Fibroblast of peridontal ligament (primary cell): ENCODE results near the gene TBC1D3I.
"Not testable (repeated sequence)": the region's sequence is repeated elsewhere in the genome, so short reads cannot be mapped to it uniquely, and the experiment has no call there.

ENCODE experiments used
- DNase-seq: peaks from one replicate; pipeline ENCODE4 v3.0.0-alpha.2; 2010; ENCODE audit errors: extremely low read depth

The TBC1D3I gene

DNA sequence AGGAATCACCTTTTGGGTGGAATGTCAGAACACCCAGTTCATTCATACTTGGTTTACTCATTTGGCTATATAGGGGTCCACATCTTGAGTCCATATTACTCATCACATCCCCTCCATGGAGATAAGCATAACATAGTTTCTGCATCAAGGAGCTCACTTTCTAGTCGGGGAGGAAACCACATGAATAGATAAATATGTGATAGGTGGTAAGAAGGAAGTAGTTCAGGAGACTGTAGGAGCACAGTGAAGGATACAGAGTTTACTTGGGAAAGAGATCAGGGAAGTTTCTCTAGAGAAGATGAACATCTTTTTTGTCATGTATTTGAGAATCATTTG is 57.9 kb downstream of the TBC1D3I start:
- DNase-seq = not testable (repeated sequence)

GRCh38 chr17:36205637-36206485 is 58.5 kb downstream of the TBC1D3I start:
- DNase-seq = no peak

DNA sequence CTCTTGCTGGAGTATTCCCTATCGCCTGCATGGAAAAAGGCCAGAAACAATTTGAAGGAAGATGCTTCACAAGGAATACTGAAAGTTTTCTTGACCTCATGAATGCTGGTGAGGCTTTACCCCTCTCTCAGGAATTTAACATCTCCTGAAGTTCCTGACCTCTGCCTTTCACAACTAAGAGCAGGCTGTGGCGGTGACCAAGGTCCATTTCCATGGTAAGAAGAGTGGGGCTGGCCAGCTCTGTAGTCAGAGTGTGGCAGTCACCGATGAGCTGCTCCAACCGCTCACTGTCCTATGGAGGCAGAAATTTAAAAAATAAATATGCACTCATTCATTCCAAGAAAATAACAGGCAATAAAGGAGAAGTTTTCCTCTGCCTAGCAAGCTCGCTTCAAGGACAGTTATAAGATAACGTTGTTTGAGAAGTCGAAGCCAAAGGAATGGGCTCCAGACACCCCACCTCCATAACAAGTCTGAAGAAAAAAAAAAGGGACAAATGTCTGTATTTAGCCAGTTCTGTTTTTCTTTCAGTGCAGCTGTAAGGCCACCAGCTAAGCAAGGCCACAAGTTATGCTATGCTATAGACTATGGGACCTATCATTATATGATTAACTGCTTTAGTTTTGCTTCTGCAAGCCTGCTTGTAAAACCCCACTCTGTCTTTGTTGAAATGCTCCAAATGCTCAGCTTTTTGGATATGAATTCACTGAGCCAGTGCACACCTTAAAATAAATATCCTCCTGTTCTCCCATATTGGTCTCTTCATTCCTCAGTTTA is 59.5 kb downstream of the TBC1D3I start:
- DNase-seq = no peak
